Activated CD4-positive, CD25-positive, alpha-beta regulatory T cell (primary cell): ENCODE results near the gene PDIK1L.

Experiments used
- DNase-seq, 4 experiments: peaks; one replicate each; lab custom pipeline; 2025; lab: John Stamatoyannopoulos, UW

Gene PDIK1L

DNA sequence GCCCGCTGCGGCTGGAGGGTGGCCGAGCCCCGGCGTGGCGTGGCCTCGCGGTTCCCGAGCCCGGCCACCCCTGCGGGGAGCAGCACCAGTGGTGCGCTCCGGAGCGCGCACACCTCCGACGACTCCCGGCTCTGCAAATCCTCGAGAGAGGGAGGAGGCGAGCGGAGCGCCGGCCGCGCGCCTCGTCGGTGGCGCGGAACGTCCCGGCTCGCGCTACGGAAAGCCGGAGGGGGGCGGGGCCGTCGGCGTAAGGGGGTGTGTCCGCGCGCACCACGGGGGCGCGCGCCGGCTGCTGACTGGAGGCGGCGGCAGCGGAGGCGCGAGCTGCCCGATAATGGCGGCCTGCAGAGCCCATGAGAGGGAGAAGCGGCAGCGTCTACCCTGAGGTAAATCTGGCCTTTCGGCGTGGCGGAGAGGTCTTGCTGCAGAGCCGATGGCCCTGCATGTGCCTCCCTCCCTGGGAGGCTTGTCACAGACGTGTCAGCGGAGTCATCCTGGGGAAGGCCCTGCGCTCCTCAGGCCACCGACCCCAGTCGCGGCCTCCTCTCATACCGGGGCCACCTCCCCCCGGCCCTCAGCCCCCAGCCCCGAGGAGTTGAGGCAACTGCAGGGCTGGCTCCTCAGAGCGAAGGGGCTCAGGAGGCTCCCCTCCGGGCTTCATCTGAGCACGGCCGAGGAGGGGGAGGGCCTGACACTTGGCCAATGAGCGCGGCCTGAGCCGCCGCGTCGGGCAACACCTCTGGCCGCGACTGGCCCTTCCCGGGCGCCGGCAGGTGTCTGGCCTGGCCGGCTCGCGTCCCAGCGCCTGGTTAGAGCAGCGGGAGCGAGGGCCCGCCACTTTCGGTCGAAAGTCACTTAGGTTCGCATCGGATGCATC is at the start of gene PDIK1L:
Gene PDIK1L (plus strand): TSS at position 295 of the 877 bp plus-strand sequence. CDS start 2,485 bp downstream, outside the sequence.
- DNase-seq: peak; percentile 82 to 92 (median 90)

DNA sequence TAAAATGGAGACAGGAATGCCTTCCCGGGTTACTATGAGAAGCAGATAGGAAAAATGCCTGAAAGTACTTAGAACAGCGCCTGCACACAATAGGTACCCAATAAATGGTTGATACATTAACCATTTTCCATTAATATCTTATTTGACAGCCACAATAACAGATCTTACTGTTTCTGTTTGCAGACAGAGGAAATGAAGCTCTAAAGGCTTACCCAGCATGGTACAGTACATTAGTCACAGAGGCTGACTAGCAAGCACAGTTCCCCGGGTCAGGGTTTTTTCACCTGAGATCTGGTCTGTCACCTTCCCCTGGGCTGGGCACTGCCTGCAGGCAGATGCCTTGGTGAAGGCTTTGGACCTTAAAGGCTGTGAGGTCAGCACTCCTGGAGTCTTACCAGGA is 47.1 kb upstream of the PDIK1L start:
- DNase-seq: no peak

DNA sequence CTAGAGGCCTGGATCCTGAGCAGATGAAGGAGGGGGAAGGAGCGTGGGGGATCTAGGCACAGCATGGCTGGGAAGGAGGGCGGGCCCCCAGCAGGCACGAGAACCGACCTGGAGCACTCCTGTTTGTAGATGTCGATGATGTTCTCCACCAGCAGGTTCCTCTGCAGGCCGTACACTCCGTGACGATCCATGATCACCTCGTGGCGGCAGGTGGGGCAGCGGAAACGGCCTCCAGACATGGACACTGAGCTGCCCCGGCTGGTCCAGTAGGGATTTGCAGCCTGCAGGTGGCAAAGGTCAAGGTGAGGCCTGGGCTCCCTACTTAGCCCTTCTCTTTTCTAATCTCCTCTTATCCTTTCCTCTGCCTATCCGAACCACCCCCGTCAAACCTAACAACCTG is 45.5 kb upstream of the PDIK1L start:
- DNase-seq: no peak

DNA sequence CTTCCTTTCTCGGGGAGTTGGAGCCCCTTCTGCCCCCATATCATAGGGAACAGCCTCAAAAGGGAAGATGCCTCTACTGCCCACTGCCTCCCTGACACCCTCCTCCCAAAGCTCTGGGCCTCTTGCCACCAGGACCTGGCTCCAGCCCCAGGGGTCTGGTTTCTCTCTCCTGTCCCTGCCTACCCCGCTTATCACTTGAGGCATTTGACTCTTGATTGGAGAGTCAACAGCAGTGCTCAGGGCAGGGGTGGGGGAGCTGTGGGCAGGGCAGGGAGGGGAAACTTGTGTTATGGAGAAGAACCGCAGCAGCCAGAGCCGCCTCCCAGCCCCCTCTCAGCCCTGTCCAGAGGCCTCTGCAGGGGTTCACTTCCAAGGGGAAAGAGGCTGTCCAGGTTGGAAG is 44.8 kb upstream of the PDIK1L start:
- DNase-seq: no peak

DNA sequence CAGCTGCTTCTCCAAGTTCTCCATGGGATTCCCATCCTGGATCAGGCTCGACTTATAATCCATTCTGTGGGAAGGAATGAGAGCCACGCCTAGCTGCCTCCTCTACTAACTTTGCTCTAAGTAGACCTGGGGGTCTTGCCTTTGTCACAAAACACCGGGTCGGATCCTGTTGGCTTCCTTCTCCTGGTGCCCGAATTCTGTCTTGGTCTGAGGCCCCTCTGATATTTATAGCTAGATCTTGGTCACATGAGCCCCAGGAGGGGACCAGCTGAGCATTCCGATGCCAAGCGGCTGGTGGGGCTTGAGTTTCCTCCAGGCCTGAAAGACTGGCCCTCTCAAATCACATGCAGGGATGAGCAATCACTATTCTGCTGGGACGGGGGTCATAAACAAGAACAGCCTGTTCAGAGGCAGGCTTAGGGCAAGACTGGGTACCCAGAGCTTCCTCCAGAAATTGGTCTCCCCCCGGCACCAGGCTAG is 44.2 kb upstream of the PDIK1L start, which contains the start of gene TRIM63:
Gene TRIM63 (minus strand): TSS at position 199 of the 480 bp plus-strand sequence. CDS start 136 bp downstream, at position 63.
- no peak for DNase-seq

DNA sequence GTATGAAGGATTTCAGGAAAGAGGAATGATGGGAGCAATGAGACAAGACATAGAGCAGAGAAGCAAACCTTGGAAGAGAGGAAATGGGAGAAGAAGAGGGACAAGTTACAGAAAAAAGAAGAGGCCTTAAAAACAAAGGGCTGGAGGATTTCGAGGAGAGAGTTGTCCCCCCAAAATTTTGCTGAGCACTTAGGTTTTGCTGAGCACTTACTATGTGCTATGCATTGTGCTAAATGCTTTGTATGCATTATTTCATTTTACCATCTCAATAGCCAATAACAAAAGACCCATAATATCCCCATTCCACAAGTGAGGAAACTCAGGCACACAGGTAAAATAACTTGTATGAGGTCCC is 41.7 kb upstream of the PDIK1L start:
- DNase-seq: no peak

DNA sequence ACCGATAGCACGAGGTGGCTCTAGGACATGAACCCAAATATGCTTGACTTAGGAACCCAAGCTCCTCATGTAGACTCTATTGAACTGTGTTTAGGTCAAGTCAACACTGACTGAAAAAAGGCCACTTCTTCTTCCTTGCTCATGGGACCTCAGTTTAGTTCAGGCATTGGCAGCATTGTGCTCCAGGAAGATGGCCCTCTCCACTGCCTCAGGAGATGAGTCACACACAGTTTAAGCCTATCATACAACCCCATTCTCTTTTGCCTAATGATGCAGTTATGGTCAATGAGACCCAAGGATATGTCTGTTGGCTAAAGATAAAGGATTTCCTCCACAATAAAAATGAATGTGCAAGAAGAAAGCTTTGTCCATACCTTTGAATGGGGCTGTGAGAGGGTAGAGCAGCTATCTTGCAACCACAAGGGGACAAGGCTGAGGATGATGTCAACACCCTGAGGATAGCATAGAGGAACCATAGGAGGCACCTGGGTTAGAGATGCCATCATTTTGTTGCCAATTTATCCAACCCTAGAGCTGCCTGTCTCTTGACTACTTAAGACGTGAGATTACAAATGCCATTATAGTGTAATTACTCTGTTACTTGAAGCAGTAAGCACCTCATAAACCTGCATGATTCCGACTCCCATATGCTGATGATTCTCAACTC is 41.2 kb upstream of the PDIK1L start:
- no peak for DNase-seq

DNA sequence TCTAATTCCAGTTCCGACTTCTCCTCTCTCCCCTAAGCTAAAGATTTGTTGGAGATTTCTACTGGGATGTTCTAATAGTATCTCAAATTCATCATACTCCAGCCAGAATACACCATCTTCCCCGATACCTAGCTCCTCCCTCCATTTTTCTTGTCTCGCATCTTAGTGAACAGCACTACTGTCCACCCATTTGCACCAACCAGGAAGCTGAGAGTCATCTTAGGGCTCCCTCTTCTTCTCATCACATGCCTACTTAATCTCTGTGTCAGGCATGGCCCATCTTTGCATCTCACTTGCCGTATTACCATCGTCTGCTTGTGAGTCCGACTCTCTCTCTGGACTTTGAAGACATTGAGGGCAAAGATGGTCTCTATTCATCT is 40.7 kb upstream of the PDIK1L start:
- no peak for DNase-seq

DNA sequence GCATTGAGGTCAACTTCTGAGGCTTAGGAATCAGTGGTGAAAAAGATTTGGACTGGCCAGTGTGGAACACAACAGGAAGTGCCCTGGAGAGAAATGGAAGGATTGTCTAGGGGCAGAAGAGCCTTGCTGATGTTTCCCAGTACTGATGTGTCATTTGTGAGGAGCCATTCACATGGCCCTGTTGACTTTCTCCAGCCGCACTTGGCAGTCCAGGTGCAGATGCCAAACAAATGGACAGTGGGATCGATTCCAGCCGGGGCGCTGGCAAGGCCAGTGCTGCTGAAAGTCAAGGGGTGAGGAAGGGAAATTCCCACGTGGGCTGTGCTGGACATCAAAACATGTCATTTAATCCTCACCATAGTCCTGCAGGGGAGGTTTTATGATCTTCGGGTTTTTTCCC is 39.3 kb upstream of the PDIK1L start:
- DNase-seq: no peak

DNA sequence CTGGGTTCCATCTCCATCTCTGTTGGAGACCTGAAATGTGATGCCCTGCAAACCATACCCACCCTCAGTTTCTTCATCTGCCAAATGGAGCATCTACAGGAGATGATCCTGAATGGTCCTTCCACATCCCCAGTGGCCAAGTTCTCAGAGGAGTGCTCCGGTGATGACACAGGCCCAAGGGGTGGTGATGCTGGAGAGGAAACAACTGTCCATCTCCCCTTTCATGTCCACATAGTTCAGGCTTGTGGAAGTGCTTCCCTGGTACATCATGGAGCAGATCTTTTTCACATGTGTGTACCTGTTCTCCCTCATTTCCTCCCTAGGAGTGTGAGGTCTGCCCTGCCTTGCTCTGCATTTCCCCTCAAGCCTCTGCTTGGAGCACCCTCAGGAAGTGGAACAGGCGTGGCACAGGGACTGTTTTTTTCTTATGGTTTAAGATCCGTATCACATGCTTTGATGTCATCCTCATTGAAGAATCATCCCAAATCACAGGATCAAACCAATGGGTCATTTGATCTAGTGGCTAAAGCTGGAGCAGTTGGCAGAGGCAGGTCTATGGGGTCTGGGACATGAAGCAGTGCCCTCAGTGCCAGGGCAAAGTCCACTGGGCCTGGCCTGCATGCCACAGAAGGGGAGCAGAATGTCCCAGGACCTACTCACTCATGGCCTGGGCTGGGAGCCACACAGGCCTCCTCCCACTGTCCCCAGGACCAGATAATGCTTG is 36.0 kb upstream of the PDIK1L start:
- no peak for DNase-seq

DNA sequence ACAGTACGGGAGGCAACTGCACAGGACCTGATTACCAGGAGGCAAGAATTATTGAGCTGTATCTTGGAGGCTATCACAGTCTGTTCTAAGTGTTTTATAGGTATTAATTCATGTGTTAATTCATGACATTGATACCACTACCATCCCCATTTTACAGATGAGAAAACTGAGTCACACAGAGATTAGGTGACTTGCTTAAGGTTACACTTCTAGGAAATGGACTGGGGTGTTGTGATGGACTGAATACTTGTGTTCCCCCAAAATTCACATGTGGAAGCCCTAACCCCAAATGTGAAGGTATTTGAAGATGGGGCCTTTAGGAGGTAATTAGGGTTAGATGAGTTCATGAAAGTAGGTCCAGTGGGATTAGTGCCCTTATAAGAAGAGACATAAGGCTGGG is 34.1 kb upstream of the PDIK1L start:
- no peak for DNase-seq

DNA sequence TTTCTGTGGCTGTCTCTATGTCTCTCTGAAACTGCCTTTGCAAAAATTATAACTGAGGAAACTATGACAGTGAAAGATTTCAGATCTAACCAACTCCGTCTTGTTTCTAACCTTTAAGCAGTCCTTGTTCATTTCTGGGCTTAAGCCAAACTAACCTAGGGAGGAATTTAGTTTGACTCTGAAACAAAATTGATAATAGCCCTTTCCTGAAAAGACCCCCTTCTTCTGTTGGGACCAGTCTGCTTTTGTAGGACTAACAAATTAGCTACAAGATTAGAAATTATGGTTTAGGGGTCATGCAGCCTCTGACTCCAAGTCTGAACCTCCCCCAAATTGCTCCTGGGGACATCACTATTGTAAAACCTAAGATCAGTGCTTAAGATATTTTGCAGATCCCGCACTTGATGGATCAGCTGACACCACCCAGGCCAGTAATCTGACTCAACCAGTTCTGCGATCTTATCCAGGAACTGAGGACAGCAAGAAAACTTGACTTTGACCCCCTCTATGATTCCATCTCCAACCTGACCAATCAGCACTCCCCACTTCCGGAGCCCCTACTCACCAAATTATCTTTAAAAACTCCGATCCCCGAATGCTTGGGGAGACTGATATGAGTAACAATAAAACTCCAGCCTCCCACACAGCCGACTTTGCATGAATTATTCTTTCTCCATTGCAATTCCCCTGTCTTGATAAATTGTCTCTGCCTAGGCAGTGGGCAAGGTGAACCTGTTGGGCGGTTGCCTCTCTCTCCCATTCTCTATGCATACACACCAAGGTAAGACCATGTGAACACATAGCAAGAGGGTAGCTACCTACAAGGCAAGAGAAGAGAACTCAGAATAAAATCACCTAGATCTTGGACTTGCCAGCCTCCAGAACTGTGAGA is 33.1 kb upstream of the PDIK1L start:
- DNase-seq: no peak

DNA sequence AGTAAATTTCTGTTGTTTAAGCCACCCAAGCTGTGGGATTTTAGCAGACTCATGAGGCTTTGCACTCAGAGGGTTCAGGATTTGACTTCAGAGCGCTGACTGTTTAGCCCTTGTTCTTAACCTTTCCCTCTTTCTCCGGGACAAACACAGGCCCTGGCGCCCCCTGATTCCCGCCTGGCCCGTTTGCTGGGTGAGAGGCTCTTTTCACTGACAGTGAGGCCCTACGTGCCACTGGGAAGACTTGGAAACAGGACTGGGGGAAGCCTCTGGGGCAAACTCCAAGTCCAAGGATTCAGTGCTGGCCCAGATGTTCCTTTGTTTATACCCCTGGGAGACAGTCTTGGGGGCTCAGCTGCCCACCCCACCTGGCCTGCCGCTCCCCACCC is 32.5 kb upstream of the PDIK1L start:
- no peak for DNase-seq

DNA sequence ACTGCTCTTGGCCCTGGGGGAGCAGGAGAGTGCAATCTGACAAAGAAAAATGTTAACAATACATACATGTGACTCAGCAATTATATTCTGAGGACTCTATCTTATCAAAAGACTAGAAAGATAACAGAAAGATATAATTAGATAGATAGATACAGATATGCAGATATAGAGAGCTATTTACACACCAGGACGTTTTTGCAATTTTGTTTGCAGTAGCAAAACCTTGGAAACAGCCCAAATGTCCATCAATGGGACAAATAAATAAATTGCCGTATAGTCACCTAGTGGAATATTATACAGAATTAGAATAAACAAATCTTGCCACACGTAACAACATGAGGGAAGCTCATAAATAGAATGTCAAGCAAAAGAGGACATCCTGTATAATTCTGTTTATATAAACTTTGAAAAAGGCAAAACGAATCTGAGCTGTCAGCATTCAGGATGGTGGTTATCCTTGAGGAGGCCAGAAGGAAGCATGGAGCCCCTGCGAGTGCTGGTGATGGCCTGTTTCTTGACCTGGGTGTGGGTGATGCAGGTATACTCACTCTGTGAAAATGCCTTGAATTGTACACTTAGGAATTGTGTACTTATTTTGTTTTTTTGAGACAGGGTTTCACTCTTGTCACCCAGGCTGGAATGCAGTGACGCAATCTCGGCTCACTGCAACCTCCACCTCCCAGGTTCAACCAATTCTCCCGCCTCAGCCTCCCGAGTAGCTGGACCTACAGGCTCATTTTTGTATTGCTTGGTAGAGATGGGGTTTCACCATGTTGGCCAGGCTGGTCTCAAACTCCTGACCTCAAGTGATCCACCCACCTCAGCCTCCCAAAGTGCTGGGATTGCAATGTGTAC is 31.4 kb upstream of the PDIK1L start:
- no peak for DNase-seq

DNA sequence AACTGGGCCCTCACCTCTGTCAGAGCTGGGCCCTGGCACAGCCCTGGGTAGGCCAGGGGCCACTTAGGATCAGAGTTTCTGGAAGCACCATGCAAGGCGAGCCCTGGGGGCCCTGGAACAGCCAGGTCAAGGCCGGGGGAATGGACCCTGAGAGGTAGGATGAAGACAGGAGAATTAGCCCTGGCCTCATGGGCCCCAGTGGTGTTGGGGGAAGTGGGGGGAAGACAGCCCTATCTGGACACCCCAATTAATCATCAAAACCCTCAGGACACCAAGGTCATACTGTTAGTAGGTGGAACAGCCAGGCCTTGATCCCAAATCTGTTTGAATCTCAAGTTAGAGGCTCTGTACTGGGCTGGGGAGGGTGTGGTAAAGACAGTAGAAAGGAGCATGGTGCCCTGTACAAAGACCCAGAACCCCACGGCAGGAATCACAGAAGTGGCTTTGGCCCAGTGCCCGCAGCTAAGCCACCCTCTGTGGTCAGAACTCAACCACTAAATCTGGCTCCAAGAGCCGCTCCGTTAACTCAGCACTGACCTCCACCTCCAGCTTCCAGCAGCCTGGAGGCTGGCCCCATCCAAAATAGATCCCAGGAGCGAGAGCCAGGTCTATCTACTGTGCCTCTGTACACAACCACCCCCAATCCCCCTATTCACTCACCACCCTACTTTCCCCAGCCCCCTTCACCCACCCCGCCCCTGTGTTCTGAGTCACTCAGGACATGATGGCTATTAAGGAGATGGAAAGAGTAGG is 30.2 kb upstream of the PDIK1L start:
- no peak for DNase-seq

DNA sequence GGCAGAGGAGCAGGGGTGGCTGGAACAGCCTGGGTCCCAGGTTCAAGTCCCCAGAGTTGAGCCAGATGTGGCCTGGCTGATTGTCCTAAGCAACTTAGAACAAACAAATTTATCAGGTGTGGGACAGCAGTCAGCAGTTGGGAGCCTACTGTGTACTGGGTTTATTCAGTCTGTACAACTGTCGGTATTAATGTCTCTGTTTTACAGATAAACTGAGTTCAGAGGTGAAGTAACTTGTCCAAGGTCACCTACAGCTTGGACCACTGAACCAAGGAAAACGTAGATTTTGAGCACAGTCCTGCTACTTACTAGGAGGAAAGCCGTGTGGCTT is 29.6 kb upstream of the PDIK1L start:
- DNase-seq: no peak

DNA sequence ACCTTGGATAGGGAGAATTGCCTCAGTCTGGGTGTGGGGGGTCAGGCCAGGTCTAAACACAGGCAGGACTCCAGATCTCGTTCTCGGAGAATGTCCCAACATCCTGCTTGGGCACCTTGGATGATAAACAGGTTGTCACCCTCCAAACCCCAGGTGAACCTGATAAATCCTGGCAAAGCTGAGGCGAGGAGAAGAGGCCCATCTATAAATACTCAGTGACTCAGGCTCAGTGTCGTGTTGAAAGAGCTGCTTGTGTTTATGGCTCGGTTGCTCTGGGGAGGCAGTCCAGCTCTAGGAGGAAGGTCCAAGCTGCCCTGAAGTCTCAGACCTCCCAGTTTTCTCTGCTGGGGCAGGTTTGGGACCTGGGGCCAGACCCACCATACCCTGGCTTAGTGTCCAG is 28.4 kb upstream of the PDIK1L start:
- no peak for DNase-seq

DNA sequence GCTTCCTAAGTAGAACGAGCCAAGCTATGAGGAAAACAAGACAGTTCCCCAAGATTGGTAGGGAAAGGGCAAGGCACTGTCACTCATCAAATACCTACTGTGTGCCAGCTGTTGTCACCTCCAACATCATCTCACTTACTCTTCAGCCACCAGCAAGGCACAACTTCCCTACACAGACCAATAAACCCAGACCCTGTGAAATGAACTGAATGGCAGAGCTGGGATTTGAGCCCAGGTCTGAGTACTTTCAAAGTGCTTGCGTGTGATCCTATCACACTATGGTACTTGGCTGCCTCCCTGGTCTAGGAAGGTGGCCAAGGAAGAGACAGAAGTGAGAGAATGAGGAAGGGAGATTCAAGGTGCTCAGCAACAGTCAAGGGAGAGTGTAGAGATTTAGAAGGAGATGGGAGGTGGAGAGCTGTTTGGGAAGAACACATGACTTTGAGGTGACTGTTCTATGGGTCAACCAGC is 27.5 kb upstream of the PDIK1L start:
- DNase-seq: no peak

DNA sequence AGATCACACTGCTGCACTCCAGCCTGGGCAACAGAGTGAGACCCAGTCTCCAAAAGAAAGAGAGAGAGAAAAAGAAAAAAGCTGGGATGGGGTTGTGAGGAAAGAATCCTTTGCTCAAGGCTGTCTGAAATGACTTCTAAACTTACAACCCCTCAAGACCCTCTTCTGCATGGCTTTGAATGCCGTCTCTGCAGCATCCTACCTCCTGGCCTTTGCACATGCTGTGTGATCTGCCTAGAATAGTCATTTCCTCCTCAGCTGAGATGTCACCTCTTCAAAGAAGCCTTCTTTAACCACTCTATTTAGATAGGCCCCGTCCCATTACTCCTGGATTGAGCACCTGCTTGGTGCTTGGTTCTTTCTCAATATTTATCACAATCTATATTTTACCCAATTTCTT is 26.8 kb upstream of the PDIK1L start:
- DNase-seq: no peak

DNA sequence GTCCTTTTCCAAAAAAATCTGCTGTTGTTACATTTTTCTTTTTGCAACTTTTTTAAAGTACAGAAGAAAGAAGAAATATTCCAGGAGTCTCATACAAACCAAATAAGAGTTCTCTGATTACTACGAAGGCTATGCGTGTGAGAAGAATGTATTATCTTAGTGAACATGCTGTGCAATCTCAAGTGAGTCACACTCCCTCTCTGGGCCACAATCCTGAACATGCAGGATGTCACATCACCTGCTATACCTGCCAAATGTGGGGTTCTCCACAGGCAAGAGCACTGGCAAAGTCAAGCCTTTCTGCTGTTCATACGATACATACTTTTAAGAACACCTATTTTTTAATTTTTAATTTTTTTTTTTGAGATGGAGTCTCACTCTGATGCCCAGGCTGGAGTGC is 22.5 kb upstream of the PDIK1L start:
- no peak for DNase-seq
